ENCODE measurements around the gene MRPS18A. TPM values are rescaled to one million over a fixed set of nuclear protein-coding genes. Genes with fewer than 3 reads are reported as not detected.

The MRPS18A gene
- total and polyA plus RNA-seq, 4 donors = 36.4 to 48.4 (median 38.5) TPM

- Histone ChIP-seq H3K27me3 (ENCODE audit: control insufficient read depth in 3 of 3, insufficient read depth in 3 of 3, low read length in 2 of 3) (no peaks in the 10 kb centered on the region), H3K9me3 (ENCODE audit: control insufficient read depth in 4 of 4, insufficient read depth in 3 of 4, low read length in 3 of 4) (no peaks in the 10 kb centered on the region), H3K36me3 (ENCODE audit: control insufficient read depth in 4 of 4, insufficient read depth in 4 of 4, low read length in 4 of 4) (peaks cover 0 to under 1% (median under 1%) of the 10 kb centered on the region in 4 donors), H3K27ac (ENCODE audit: low read depth in 1 of 2, low read length in 1 of 2) (no peak overlapping the region), H3K4me3 (no peak overlapping the region), H3K4me1 (ENCODE audit: control insufficient read depth in 5 of 5, insufficient read depth in 5 of 5, low read length in 5 of 5) (peaks cover 0 to 3% (median 3%) of the 10 kb centered on the region in 5 donors), H3K9ac (ENCODE audit: insufficient read depth in 1 of 2, low read length in 2 of 2) (no peak overlapping the region)
- 94 to 98% methylated on average over 3 of the region's 3 CpGs for WGBS, 2 donors
- no peak for TF ChIP-seq CTCF (IDR thresholded peaks at IDR 0.05; ENCODE audit: control extremely low read depth, extremely low read depth)
- ATAC-seq (ENCODE audit: insufficient read depth, low FRiP score) (no peak), DNase-seq (no peak)
These were observed 40.0 kb downstream of the MRPS18A start for GRCh38 chr6:43647613-43648012.

GRCh38 chr6:43645613-43645964 is 42.0 kb downstream of the MRPS18A start:
- WGBS, 2 donors = 8 to 19% methylated on average over 9 of the region's 9 CpGs
- DNase-seq (no peak), ATAC-seq (ENCODE audit: insufficient read depth, low FRiP score) (no peak)
- peaks cover 3 to 10% (median 5%) of the 10 kb centered on the region in 4 donors for H3K36me3 ChIP-seq (ENCODE audit: control insufficient read depth in 4 of 4, insufficient read depth in 4 of 4, low read length in 4 of 4)
- H3K4me1 ChIP-seq (ENCODE audit: control insufficient read depth in 5 of 5, insufficient read depth in 5 of 5, low read length in 5 of 5) = peaks cover 0 to 3% (median 3%) of the 10 kb centered on the region in 5 donors
- no peaks in the 10 kb centered on the region for H3K9me3 ChIP-seq (ENCODE audit: control insufficient read depth in 4 of 4, insufficient read depth in 3 of 4, low read length in 3 of 4)
- no peak for TF ChIP-seq CTCF (IDR thresholded peaks at IDR 0.05; ENCODE audit: control extremely low read depth, extremely low read depth)
- no peak overlapping the region for H3K27ac ChIP-seq (ENCODE audit: low read depth in 1 of 2, low read length in 1 of 2)
- no peaks in the 10 kb centered on the region for H3K27me3 ChIP-seq (ENCODE audit: control insufficient read depth in 3 of 3, insufficient read depth in 3 of 3, low read length in 2 of 3)
- H3K4me3 ChIP-seq = no peak overlapping the region
- peak overlapping the region in 1 of 2 donors; percentile 79 for H3K9ac ChIP-seq (ENCODE audit: insufficient read depth in 1 of 2, low read length in 2 of 2)

GRCh38 chr6:43644940-43645612 is 42.5 kb downstream of the MRPS18A start, which contains the start of gene RSPH9:
Gene RSPH9 (plus strand): TSS chr6:43645036. CDS start chr6:43645099, 63 bp downstream.
- ATAC-seq (ENCODE audit: insufficient read depth, low FRiP score) (peak; percentile 82), DNase-seq (peak; percentile 85 to 88 (median 86))
- peak within 1 kb of the TSS; percentile 36 for H3K4me3 ChIP-seq
- peak within 1 kb of the TSS in 1 of 2 donors; percentile 48 for H3K27ac ChIP-seq (ENCODE audit: low read depth in 1 of 2, low read length in 1 of 2)
- no peaks in the 10 kb centered on the region for H3K27me3 ChIP-seq (ENCODE audit: control insufficient read depth in 3 of 3, insufficient read depth in 3 of 3, low read length in 2 of 3)
- TF ChIP-seq CTCF (IDR thresholded peaks at IDR 0.05; ENCODE audit: control extremely low read depth, extremely low read depth) = no peak
- WGBS, 2 donors = 3 to 5% methylated on average over 49 to 52 of the region's 52 CpGs
- peaks cover 0 to 3% (median 3%) of the 10 kb centered on the region in 5 donors for H3K4me1 ChIP-seq (ENCODE audit: control insufficient read depth in 5 of 5, insufficient read depth in 5 of 5, low read length in 5 of 5)
- peaks cover 3 to 15% (median 7%) of the 10 kb centered on the region in 4 donors for H3K36me3 ChIP-seq (ENCODE audit: control insufficient read depth in 4 of 4, insufficient read depth in 4 of 4, low read length in 4 of 4)
- H3K9ac ChIP-seq (ENCODE audit: insufficient read depth in 1 of 2, low read length in 2 of 2) = peak within 1 kb of the TSS in 1 of 2 donors; percentile 79
- no peaks in the 10 kb centered on the region for H3K9me3 ChIP-seq (ENCODE audit: control insufficient read depth in 4 of 4, insufficient read depth in 3 of 4, low read length in 3 of 4)
